GM23248 (cell line): Measurements from ENCODE around the gene GGA2. TPM values are rescaled to one million over a fixed set of nuclear protein-coding genes. Genes with fewer than 3 reads are reported as not detected.

Source experiments
- DNase-seq: peaks from one replicate; pipeline ENCODE4 v3.0.0-alpha.2; 2015
- H2AFZ ChIP-seq: fragments of 200-600 bp; sonication (generic); 2 replicates; pipeline ENCODE4 v1.6.1; 2016; ENCODE audit warnings: antibody characterized with exemption
- H3F3A ChIP-seq: fragments of 200-600 bp; sonication (generic); 2 replicates; pipeline ENCODE4 v1.6.1; 2016; ENCODE audit warnings: mild to moderate bottlenecking, antibody characterized with exemption, mixed run types; ENCODE audit not compliant: insufficient read depth
- H3K27ac ChIP-seq: fragments of 200-600 bp; sonication (generic); 2 replicates; pipeline ENCODE4 v1.5.1; 2016; ENCODE audit warnings: mild to moderate bottlenecking
- H3K27me3 ChIP-seq: fragments of 200-600 bp; sonication (generic); replicated peaks from 2 replicates; pipeline ENCODE4 v1.6.1; 2016; ENCODE audit warnings: mild to moderate bottlenecking; ENCODE audit not compliant: insufficient read depth
- H3K36me3 ChIP-seq: fragments of 200-600 bp; sonication (generic); 2 replicates; pipeline ENCODE4 v1.6.1; 2016; ENCODE audit warnings: low read depth, mild to moderate bottlenecking
- H3K4me1 ChIP-seq: fragments of 200-600 bp; sonication (generic); 2 replicates; pipeline ENCODE4 v1.6.1; 2016; ENCODE audit warnings: mild to moderate bottlenecking; ENCODE audit not compliant: insufficient read depth
- H3K4me2 ChIP-seq: fragments of 200-600 bp; sonication (generic); one replicate; pipeline ENCODE4 v1.6.1; 2016; ENCODE audit warnings: mild to moderate bottlenecking; ENCODE audit not compliant: unreplicated experiment
- H3K4me3 ChIP-seq: fragments of 200-600 bp; sonication (generic); 2 replicates; pipeline ENCODE4 v1.5.1; 2016; ENCODE audit warnings: mild to moderate bottlenecking
- H3K79me2 ChIP-seq: fragments of 200-600 bp; sonication (generic); 2 replicates; pipeline ENCODE4 v1.6.1; 2016; ENCODE audit warnings: mild to moderate bottlenecking; ENCODE audit not compliant: insufficient read depth
- H3K9ac ChIP-seq: fragments of 200-600 bp; sonication (generic); 2 replicates; pipeline ENCODE4 v1.6.1; 2016; ENCODE audit warnings: mild to moderate bottlenecking
- H3K9me2 ChIP-seq: fragments of 200-600 bp; sonication (generic); 2 replicates; pipeline ENCODE4 v1.6.1; 2016; ENCODE audit warnings: mixed run types, mild to moderate bottlenecking, moderate library complexity; ENCODE audit not compliant: insufficient read depth
- H3K9me3 ChIP-seq: fragments of 200-600 bp; sonication (generic); one replicate; pipeline ENCODE4 v1.6.1; 2017; ENCODE audit warnings: low read depth
- H4K20me1 ChIP-seq: fragments of 200-600 bp; sonication (generic); 2 replicates; pipeline ENCODE4 v1.6.0; 2016; ENCODE audit not compliant: insufficient read depth
- EZH2 ChIP-seq: fragments of 200-600 bp; sonication (generic); IDR thresholded peaks from 2 replicates; pipeline ENCODE4 v1.6.1; 2018; ENCODE audit warnings: antibody characterized with exemption, mild to moderate bottlenecking; ENCODE audit not compliant: insufficient read depth, poor library complexity, severe bottlenecking
- EZH2phosphoT487 ChIP-seq: fragments of 200-600 bp; sonication (generic); IDR thresholded peaks from 2 replicates; pipeline ENCODE4 v1.6.1; 2018; ENCODE audit warnings: antibody characterized with exemption, moderate library complexity, mild to moderate bottlenecking, low read depth; ENCODE audit not compliant: insufficient read depth
- WGBS, 2 experiments: methylation state at CpG; one replicate each; pipeline ENCODE4 v1.1.6; 2015 to 2017; ENCODE audit warnings: low lambda C conversion rate in 2 of 2, low coverage in 1 of 2; ENCODE audit errors: missing lambda C conversion rate in 2 of 2; 5-methylcytosine and 5-hydroxymethylcytosine counted together
- in situ Hi-C: fragments of 300-500 bp; cut with MboI; formaldehyde crosslinking; loops from 2 replicates; pipeline ENCODE4 v1.15.0; 2020
- polyA plus RNA-seq: library from polyadenylated mRNA; unstranded; fragments of >200 nt; fragmentation: Nextera tagmentation; extraction: Ambion mirVana; gene quantifications from 2 replicates; pipeline ENCODE4 v1.2.1, GENCODE V29; 2016
- total RNA-seq: library from RNA; depleted of rRNA; stranded (reverse); fragments of >200 nt; shearing (Covaris generic); gene quantifications from 2 replicates; pipeline ENCODE4 v1.2.3, GENCODE V29; 2014

Gene GGA2
- total and polyA plus RNA-seq, 2 experiments from 2014 or later = 9.6 to 17.7 TPM

DNA sequence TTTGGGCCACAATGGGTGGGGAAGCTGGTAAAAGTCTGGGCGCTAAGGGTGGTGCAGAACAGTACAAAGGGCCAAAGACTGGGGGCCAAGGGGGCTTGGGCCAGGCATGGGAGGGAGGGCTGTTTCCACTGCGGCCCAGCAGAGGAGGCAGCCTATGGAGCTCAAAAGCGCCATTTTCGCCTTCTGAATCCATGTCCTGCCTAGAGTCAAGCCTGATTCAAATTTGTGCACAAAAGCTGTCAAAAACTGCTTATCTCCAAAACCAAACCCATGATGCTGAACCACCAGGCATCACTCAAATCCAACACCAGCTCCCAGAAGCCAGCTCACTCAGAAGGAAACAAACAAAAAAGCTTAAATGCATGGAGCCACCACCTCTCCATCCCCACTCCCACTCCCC lies 73.3 kb downstream of the GGA2 start:
- 98 to 100% methylated on average over 4 of the region's 4 CpGs for WGBS, 2 experiments
- no peak for DNase-seq
- H3K9me3 ChIP-seq = no peaks in the 10 kb centered on the region
- H3K4me1 ChIP-seq = no peaks in the 10 kb centered on the region
- no peaks in the 10 kb centered on the region for H3K79me2 ChIP-seq
- H3K4me3 ChIP-seq = no peak overlapping the region
- H4K20me1 ChIP-seq = 0 out of 2 replicates have a peak, but pooled peaks cover 4% of the 10 kb centered on the region
- TF ChIP-seq EZH2 = no peak
- TF ChIP-seq EZH2phosphoT487 = no peak
- peaks cover 26% of the 10 kb centered on the region for H3K36me3 ChIP-seq
- no peaks in the 10 kb centered on the region for H3K9me2 ChIP-seq
- H3F3A ChIP-seq = peaks cover 5% of the 10 kb centered on the region
- no peaks in the 10 kb centered on the region for H3K27me3 ChIP-seq
- H3K9ac ChIP-seq = no peak overlapping the region
- H3K4me2 ChIP-seq = no peak overlapping the region
- H3K27ac ChIP-seq = no peak overlapping the region
- in situ Hi-C loops = loop anchor here (10.0 kb wide), 1 partner anchor 252 kb away; the partner anchor contains the start of gene SCNN1G
- no peak overlapping the region for H2AFZ ChIP-seq

DNA sequence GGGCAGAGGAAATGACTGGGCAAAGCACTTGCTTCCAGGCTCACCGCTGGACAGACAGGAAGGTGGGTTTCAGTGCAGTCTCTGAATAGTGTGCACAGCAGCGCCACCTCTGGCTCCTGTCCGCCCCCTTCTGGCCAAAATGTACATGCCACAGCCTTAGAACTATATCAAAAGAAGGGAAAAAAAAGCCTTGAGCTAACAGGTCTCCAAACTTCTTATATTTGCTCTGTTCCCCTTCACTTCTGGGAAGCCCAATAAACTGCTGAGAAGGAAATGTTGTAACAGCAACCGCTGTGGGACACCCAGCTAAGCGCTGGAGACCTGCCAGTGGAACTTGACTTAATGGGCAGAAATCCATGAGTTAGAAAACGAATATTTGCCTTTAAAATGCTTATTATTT lies 74.8 kb downstream of the GGA2 start:
- Histone ChIP-seq H3K9me2 (no peaks in the 10 kb centered on the region), H3F3A (peaks cover 5% of the 10 kb centered on the region), H3K9ac (no peak overlapping the region), H3K4me3 (no peak overlapping the region), H4K20me1 (0 out of 2 replicates have a peak, but pooled peaks cover 4% of the 10 kb centered on the region), H3K27me3 (no peaks in the 10 kb centered on the region), H3K27ac (no peak overlapping the region), H2AFZ (no peak overlapping the region), H3K4me2 (no peak overlapping the region), H3K79me2 (no peaks in the 10 kb centered on the region), H3K4me1 (no peaks in the 10 kb centered on the region), H3K9me3 (no peaks in the 10 kb centered on the region), H3K36me3 (peaks cover 34% of the 10 kb centered on the region)
- TF ChIP-seq EZH2 (no peak), EZH2phosphoT487 (no peak)
- DNase-seq = peak; percentile 69
- WGBS, 2 experiments = 49 to 51% methylated on average over 6 of the region's 6 CpGs
- in situ Hi-C loops = loop anchor here (10.0 kb wide), 1 partner anchor 251 kb away; the partner anchor contains the start of gene SCNN1G

DNA sequence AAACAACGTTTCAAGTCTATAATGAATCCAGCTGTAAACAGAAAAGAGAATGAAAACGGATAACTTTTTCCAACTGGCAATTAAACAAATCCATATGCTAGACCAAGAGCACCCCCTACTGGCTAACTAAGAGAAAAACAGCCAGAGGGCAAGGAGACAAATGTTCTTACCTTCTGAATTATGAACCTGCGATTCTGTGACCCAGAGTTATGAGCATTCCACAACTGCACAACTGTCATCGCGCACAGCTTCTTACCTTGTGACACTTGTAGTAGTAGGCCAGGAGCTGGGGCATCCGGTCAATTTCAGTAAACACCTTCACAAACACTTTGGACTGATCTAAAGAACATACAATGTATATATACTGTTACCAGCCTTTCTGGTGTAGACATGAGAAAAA lies 75.9 kb downstream of the GGA2 start:
- 0 out of 2 replicates have a peak, but pooled peaks cover 4% of the 10 kb centered on the region for H4K20me1 ChIP-seq
- no peak overlapping the region for H2AFZ ChIP-seq
- H3K4me2 ChIP-seq = no peak overlapping the region

DNA sequence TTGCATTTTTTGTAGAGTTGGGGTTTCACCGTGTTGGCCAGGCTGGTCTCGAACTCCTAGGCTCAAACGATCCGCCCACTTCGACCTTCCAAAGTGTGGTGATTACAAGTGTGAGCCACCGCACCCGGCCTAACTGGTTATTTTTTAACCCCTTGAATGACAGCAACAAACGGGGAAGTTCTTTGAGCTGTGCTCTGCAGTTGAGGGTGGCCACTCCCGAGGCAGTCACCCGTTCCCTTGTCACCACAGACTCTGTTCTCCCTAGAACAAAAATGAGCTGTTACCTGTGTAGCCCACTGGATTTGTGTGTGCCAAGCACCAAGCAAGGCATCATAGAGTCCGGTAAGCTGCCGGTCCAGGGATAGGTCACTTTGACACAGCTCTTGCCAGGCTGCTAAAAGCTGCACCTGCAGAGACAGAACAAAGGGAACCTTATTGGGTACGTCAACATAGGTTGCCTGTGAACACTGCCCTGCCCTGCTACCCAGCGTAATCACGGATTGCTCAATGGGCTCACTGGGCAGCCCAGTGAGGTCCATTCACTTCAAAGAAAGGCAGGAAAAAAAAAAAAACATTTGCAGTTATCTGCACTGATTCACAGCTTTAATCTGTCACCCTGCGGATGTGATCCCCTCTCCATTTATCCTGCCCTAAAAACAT lies 76.9 kb downstream of the GGA2 start:
- H3K4me2 ChIP-seq = no peak overlapping the region
- H3K79me2 ChIP-seq = no peaks in the 10 kb centered on the region
- no peaks in the 10 kb centered on the region for H3K9me2 ChIP-seq
- H3K4me1 ChIP-seq = no peaks in the 10 kb centered on the region
- H3K27me3 ChIP-seq = no peaks in the 10 kb centered on the region
- 0 out of 2 replicates have a peak, but pooled peaks cover 4% of the 10 kb centered on the region for H4K20me1 ChIP-seq
- in situ Hi-C loops = loop anchor here (10.0 kb wide), 1 partner anchor 249 kb away; the partner anchor contains the start of gene SCNN1G
- TF ChIP-seq EZH2 (no peak), EZH2phosphoT487 (no peak)
- no peak overlapping the region for H3K27ac ChIP-seq
- H3K36me3 ChIP-seq = peaks cover 43% of the 10 kb centered on the region
- WGBS, 2 experiments = 85 to 87% methylated on average over 16 of the region's 16 CpGs
- no peak overlapping the region for H3K9ac ChIP-seq
- peaks cover 5% of the 10 kb centered on the region for H3F3A ChIP-seq
- DNase-seq = no peak
- no peak overlapping the region for H2AFZ ChIP-seq
- no peaks in the 10 kb centered on the region for H3K9me3 ChIP-seq
- H3K4me3 ChIP-seq = no peak overlapping the region

More for the DNA sequence above, 75.9 kb downstream of the GGA2 start:
- 10 to 11% methylated on average over 6 of the region's 6 CpGs for WGBS, 2 experiments
- H3K27ac ChIP-seq = no peak overlapping the region
- H3K36me3 ChIP-seq = peaks cover 39% of the 10 kb centered on the region
- H3K9me2 ChIP-seq = no peaks in the 10 kb centered on the region
- in situ Hi-C loops = loop anchor here (10.0 kb wide), 1 partner anchor 250 kb away; the partner anchor contains the start of gene SCNN1G
- no peaks in the 10 kb centered on the region for H3K9me3 ChIP-seq
- no peak overlapping the region for H3K9ac ChIP-seq
- H3F3A ChIP-seq = peaks cover 5% of the 10 kb centered on the region
- TF ChIP-seq EZH2 = no peak
- TF ChIP-seq EZH2phosphoT487 = no peak
- no peaks in the 10 kb centered on the region for H3K79me2 ChIP-seq
- no peaks in the 10 kb centered on the region for H3K4me1 ChIP-seq
- no peak overlapping the region for H3K4me3 ChIP-seq
- DNase-seq = peak; percentile 62
- H3K27me3 ChIP-seq = no peaks in the 10 kb centered on the region
